MG63 (cell line): Measurements from ENCODE around the gene FAM222A. TPM values are rescaled to one million over a fixed set of nuclear protein-coding genes. Genes with fewer than 3 reads are reported as not detected.
A peak's percentile ranks its signal among the peaks of the same experiment; 100 is the strongest.

ENCODE experiments used
- DNase-seq: peaks from one replicate; pipeline ENCODE4 v3.0.0-alpha.2; 2020
- H3K27me3 ChIP-seq: fragments of 250-450 bp; sonication (Bioruptor Pico); 2 replicates; pipeline ENCODE4 v1.5.1; 2020; ENCODE audit warnings: mild to moderate bottlenecking, moderate library complexity
- H3K36me3 ChIP-seq: fragments of 250-450 bp; sonication (Bioruptor Pico); 2 replicates; pipeline ENCODE4 v1.5.1; 2020; ENCODE audit warnings: mild to moderate bottlenecking, moderate library complexity
- H3K4me3 ChIP-seq: fragments of 250-450 bp; sonication (Bioruptor Pico); 2 replicates; pipeline ENCODE4 v1.5.1; 2020; ENCODE audit warnings: mild to moderate bottlenecking, moderate library complexity
- H3K9me3 ChIP-seq: fragments of 250-450 bp; sonication (Bioruptor Pico); 2 replicates; pipeline ENCODE4 v1.5.1; 2020; ENCODE audit warnings: mild to moderate bottlenecking, moderate library complexity
- total RNA-seq: library from RNA; depleted of rRNA; stranded (reverse); fragments of >200 nt; shearing (Covaris generic); gene quantifications from 2 replicates; pipeline ENCODE4 v1.2.3, GENCODE V29; 2014; ENCODE audit warnings: low replicate concordance

FAM222A gene
- total RNA-seq, 1 experiment from 2014 or later: 1.8 TPM

- Histone ChIP-seq H3K36me3 (no peaks in the 10 kb centered on the region), H3K4me3 (no peak overlapping the region), H3K9me3 (peaks cover 3% of the 10 kb centered on the region; the same call in 1 of the 2 replicates), H3K27me3 (no peaks in the 10 kb centered on the region)
- DNase-seq: no peak
Measured at GRCh38 chr12:109767991-109768900, 54.6 kb downstream of the FAM222A start.

DNA sequence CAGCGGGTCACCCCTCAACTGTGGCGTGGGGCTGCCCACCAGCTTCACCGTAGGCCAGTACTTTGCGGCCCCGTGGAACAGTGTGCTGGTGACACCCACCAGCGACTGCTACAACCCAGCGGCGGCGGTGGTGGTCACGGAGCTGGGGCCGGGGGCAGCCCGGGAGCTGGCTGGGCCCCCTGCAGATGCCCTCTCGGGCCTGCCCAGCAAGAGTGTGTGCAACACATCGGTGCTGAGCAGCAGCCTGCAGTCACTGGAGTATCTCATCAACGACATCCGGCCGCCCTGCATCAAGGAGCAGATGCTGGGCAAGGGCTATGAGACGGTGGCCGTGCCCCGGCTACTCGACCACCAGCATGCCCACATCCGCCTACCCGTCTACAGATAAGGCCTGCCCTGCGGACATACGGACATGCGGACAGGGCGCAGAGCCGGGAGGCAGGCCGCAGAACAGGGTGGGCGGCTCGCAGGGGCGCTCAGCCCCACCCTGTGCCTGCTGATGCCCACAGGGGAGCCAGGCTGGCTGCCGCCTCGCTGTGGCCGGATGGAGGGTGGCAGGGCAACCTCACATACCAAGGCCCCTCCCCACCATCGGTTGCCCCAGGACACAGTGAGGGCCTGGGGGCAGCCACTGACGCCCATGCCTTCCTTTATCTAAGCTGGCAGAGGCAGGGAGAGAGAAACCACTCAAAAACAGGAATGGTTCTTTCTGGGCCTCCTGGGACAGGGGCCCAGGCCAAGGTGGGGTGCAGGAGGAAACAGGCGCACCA, 55.5 kb downstream of the FAM222A start:
- no peaks in the 10 kb centered on the region for H3K9me3 ChIP-seq
- no peaks in the 10 kb centered on the region for H3K27me3 ChIP-seq
- no peak overlapping the region for H3K4me3 ChIP-seq
- no peak for DNase-seq
- H3K36me3 ChIP-seq: no peaks in the 10 kb centered on the region

GRCh38 chr12:109770104-109770860, 56.7 kb downstream of the FAM222A start:
- H3K27me3 ChIP-seq: no peaks in the 10 kb centered on the region
- no peaks in the 10 kb centered on the region for H3K9me3 ChIP-seq
- DNase-seq: no peak
- H3K36me3 ChIP-seq: no peaks in the 10 kb centered on the region
- H3K4me3 ChIP-seq: no peak overlapping the region

DNA sequence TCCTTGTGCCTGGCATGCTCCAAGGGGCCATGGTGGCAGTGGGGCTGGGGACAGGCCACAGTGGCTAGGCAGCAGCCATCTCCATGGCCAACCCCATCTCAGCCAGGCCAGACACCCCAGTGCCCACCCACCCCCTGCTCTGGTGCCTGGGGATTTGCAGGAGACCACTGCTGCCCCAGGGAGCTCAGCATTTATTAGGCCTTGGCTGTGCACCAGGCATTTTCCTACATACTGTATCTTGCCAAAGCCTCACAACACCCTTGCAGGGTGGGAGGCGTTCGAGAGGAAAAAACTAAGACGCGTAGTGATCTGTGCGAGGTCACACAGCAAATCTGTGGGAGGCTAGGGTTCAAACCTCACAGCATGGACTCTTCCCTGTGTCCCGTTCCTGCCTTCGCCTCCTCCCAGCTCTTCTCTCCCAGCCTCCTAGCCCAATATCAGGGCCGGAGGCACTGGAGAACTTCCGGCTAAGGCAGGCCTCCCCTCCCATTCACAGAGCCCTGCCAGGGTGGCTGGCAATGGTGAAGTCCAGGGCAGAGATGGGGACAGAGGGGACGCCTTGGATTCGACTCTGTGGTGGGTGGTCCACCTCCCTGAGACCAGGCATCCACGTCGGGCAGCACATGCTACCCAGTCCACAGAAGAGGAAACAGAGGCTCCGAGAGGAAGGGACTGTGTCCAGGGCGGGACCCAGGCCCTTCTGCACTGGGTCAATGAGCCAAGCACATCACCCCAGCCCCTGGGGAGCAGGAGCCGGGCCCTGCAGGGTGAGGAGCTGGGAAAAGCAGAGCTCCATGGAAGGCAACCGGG, 57.4 kb downstream of the FAM222A start:
- H3K9me3 ChIP-seq: no peaks in the 10 kb centered on the region

DNA sequence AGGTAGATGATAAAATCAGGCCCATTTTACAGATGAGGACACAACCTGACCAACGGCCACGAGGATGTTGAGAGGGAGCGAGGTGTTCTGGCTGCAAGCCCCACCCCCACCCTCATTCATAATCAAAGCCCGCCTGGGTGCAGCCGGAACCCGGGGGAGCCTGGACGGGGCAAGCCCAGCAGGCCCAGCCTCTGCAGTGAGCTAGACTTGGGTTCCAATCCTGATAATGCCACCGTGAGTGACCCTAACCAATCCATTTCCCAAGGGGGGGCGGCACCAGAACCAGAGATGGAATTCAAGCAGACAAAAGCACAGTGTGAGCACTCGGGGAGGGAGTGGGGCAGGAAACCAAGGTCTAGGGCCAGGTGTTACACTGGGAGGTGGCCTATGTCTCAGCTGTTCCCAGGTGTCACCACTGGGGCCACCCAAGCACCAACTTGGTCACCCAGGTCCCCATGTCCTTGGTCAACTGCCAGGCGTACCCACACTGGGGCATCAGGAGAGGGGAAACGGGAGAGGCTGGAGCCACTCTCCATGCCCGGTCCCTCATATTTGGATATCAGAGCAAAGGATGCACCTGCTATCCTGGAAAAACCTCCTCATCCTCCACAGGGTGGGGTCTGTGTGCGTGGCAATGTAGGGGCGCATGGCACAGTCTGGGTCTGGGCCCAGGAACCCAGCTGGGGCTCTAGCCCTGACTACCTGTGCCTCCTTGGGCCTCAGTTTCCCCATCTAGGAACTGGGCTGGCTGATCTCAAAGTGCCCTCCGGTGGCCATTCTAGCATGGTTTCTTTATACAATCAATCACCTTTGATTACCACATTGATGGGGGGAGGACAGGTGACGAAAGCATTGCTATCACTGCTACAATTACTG, 58.4 kb downstream of the FAM222A start:
- no peaks in the 10 kb centered on the region for H3K9me3 ChIP-seq
- no peak for DNase-seq
- no peaks in the 10 kb centered on the region for H3K36me3 ChIP-seq
- no peaks in the 10 kb centered on the region for H3K27me3 ChIP-seq
- H3K4me3 ChIP-seq: no peak overlapping the region

More for the DNA sequence above, 57.4 kb downstream of the FAM222A start:
- Histone ChIP-seq H3K4me3 (no peak overlapping the region), H3K36me3 (no peaks in the 10 kb centered on the region), H3K27me3 (no peaks in the 10 kb centered on the region)
- no peak for DNase-seq

DNA sequence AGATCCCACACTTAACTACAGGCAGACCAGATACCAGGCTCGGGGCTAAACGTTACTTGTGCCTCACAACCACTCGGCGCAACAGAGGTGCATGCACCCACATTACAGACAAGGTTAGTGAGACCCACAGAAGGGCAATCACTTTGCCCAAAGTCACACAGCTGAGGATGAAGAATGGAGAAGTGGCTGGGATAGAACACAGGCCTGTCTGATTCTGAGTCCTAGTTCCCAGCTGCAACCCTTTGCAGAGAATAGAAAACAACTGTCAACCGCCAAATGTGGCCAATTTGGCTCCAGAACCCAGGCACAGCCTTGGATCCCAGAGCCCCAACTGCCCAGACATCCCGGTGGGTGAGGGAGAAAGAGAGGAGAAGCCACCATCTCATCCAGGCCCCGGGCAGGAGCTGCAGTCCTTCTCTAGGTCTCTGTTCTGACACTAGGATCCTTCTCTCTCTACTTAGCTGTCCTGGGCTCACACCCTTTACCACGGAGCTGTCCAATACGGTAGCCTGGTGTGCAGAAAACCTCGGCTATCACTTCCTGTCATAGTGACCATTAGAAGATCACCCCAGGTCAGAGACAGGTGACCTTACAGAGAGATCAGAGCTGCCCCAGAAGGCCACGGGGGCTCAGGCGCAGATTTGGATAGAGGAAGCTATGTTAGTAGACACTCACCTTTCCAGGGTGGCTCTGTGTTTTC, 59.1 kb downstream of the FAM222A start:
- Histone ChIP-seq H3K27me3 (no peaks in the 10 kb centered on the region), H3K9me3 (no peaks in the 10 kb centered on the region), H3K36me3 (no peaks in the 10 kb centered on the region), H3K4me3 (no peak overlapping the region)
- no peak for DNase-seq

DNA sequence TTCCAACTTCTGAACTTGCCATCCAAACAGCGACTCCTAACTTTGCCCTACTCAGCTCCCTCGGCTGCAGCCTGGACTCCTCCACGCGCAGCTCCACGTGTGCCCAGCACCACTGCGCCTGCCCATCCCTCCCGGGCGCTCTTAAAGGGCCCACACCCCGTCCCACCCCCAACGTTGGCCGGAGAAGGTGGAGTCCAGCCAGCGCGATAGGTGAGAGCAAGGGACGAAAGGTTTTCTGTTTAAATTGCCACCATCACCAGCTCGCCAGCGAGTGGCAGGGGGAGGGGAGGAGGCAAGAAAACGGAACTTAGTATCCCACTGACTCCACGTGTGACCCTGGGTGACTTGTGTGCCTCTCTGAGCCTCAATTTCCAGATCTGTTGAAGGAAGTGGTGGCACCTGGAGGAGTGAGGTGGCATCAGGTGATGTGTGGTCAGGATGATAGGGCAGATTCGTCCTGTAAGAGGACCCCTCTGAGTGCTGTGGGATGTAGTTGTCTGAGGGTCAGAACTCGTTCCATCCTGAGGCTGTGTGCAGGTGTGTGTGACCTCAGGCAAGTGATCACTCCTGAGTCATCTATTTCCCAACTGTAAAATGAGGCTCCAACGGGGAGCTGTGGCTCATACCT, 59.9 kb downstream of the FAM222A start:
- no peaks in the 10 kb centered on the region for H3K9me3 ChIP-seq
- no peaks in the 10 kb centered on the region for H3K36me3 ChIP-seq
- no peaks in the 10 kb centered on the region for H3K27me3 ChIP-seq
- DNase-seq: no peak
- H3K4me3 ChIP-seq: no peak overlapping the region

- no peaks in the 10 kb centered on the region for H3K36me3 ChIP-seq
- DNase-seq: peak; percentile 55
- no peaks in the 10 kb centered on the region for H3K27me3 ChIP-seq
- no peak overlapping the region for H3K4me3 ChIP-seq
- H3K9me3 ChIP-seq: no peaks in the 10 kb centered on the region
Measured at GRCh38 chr12:109775172-109775881, 61.7 kb downstream of the FAM222A start.

GRCh38 chr12:109776624-109777023, 63.0 kb downstream of the FAM222A start:
- Histone ChIP-seq H3K27me3 (no peaks in the 10 kb centered on the region), H3K36me3 (no peaks in the 10 kb centered on the region), H3K9me3 (no peaks in the 10 kb centered on the region), H3K4me3 (no peak overlapping the region)
- DNase-seq: no peak

DNA sequence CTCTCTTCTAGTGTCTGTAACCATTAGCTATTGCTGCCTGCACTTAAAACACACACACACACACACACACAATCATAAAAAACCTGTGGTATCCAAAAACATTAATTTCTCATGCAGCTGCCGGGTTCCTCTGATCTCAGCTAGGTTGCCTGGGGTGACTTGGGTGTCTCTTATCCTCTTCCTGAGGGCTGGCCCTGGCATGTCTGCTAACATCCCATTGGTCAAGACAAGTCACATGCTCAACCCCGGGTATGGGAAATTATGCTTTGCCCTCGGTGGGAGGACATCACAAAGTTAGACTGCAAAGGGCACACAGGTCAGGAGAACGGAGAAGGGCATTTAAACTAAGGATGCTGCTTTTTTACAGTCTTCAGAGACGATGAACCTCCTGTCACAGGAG, 63.9 kb downstream of the FAM222A start:
- Histone ChIP-seq H3K4me3 (no peak overlapping the region), H3K9me3 (no peaks in the 10 kb centered on the region), H3K27me3 (no peaks in the 10 kb centered on the region), H3K36me3 (no peaks in the 10 kb centered on the region)
- DNase-seq: peak; percentile 21

- Histone ChIP-seq H3K9me3 (no peaks in the 10 kb centered on the region), H3K36me3 (no peaks in the 10 kb centered on the region), H3K4me3 (no peak overlapping the region), H3K27me3 (no peaks in the 10 kb centered on the region)
- DNase-seq: no peak
Measured at GRCh38 chr12:109778684-109779083, 65.1 kb downstream of the FAM222A start.

GRCh38 chr12:109779382-109779781, 65.8 kb downstream of the FAM222A start:
- no peak overlapping the region for H3K4me3 ChIP-seq
- DNase-seq: no peak

DNA sequence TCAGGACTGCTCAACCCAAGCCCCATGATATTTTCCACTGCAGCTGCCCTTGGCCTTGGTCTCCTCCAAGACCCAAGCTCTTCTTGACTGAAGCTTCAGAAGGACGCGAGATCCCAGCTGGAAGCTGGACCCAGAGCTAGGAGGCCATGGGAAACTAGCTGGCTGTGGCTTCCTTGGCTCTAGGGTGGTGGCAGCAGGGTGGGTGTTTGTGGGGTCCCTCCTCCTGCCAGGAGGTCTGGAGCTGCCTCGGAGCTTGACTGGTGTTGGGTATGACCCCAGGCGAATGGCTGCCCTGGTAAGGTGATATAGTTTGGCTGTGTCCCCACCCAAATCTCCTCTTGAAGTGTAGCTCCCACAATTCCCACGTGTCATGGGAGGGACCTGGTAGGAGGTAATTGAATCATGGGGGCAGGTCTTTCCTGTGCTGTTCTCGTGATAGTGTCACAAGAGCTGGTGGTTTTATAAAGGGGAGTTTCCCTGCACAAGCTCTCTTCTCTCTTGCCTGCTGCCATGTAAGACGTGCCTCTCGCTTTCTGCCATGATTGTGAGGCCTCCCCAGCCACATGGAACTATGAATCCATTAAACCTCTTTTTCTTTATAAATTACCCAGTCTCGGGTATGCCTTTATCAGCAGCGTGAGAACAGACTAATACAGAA, 68.2 kb downstream of the FAM222A start:
- H3K4me3 ChIP-seq: no peak overlapping the region
- no peaks in the 10 kb centered on the region for H3K27me3 ChIP-seq
- DNase-seq: no peak
- H3K36me3 ChIP-seq: no peaks in the 10 kb centered on the region
- no peaks in the 10 kb centered on the region for H3K9me3 ChIP-seq

More at GRCh38 chr12:109779382-109779781, 65.8 kb downstream of the FAM222A start:
- Histone ChIP-seq H3K9me3 (no peaks in the 10 kb centered on the region), H3K36me3 (no peaks in the 10 kb centered on the region), H3K27me3 (no peaks in the 10 kb centered on the region)
